ENCODE measurements around the gene TMCO5A.

Gene TMCO5A

GRCh38 chr15:37934340-37934739 lies at the start of gene TMCO5A:
Gene TMCO5A, plus strand, starts transcription at chr15:37934640. Its CDS starts 1,684 bp downstream, at chr15:37936324.
- Histone ChIP-seq H3K27me3 (ENCODE audit: insufficient read depth, low read length) (no peaks in the 10 kb centered on the region), H3K4me1 (ENCODE audit: insufficient read depth, low read length) (peaks cover 4% of the 10 kb centered on the region), H3K36me3 (ENCODE audit: insufficient read depth, low read length) (no peaks in the 10 kb centered on the region), H3K9me3 (ENCODE audit: low read length) (no peaks in the 10 kb centered on the region), H3K4me3 (ENCODE audit: low read length) (no peak within 1 kb of the TSS), H2AFZ (ENCODE audit: low read depth, low read length) (no peak within 1 kb of the TSS)

DNA sequence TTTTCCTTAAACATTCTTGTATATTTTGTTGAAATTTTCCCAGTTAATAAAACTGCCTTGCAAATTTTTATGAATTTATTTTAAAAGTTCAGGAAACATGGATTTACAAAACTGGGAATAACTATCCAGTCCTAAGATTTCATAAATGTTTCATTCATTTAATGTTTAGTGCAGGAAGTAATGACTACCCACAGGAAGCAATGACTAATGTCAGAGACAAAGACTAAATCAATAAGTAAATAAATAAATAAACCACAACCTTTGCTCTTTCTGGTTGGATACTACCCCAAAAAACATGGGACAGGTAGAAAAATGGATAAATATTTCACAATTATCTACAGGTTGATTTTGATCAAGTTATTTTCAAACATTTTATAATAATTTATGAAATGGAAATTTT lies 48.8 kb upstream of the TMCO5A start:
- Histone ChIP-seq H3K36me3 (ENCODE audit: insufficient read depth, low read length) (no peaks in the 10 kb centered on the region), H3K27me3 (ENCODE audit: insufficient read depth, low read length) (no peaks in the 10 kb centered on the region), H3K4me1 (ENCODE audit: insufficient read depth, low read length) (no peaks in the 10 kb centered on the region), H3K9me3 (ENCODE audit: low read length) (no peaks in the 10 kb centered on the region), H3K4me3 (ENCODE audit: low read length) (no peak overlapping the region), H2AFZ (ENCODE audit: low read depth, low read length) (no peak overlapping the region)

GRCh38 chr15:37888356-37888755 lies 46.1 kb upstream of the TMCO5A start:
- Histone ChIP-seq H3K4me3 (ENCODE audit: low read length) (no peak overlapping the region), H2AFZ (ENCODE audit: low read depth, low read length) (no peak overlapping the region), H3K4me1 (ENCODE audit: insufficient read depth, low read length) (no peaks in the 10 kb centered on the region), H3K9me3 (ENCODE audit: low read length) (no peaks in the 10 kb centered on the region), H3K36me3 (ENCODE audit: insufficient read depth, low read length) (no peaks in the 10 kb centered on the region), H3K27me3 (ENCODE audit: insufficient read depth, low read length) (no peaks in the 10 kb centered on the region)

DNA sequence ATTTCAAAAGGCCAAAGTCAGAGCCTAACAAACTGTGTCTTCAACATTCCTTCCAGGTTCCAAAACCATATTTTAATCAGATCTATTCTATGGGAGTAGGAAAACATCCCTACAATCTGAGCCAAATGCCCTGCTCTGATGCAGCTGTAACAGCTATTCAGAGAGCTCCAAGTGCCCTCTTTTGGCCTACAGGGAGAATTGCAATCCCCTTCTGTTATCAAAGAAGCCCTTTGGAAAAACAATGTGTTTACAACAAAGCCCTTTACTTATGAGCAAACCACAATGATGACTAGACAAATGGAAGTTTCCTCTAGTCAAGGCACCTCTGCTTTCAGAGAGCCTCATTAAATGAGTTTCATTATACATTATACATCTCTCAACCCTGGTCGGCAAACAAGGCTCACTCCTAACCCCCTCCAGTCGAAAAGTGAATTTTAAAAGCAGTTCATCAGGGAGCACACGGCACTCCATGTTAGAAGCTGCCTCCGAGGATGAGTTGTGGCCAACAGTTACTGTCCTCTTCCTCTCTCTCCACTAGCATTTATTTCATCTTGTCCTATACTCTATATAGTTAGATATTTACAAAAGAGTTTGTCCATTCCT lies 42.6 kb upstream of the TMCO5A start:
- H2AFZ ChIP-seq (ENCODE audit: low read depth, low read length): no peak overlapping the region
- no peaks in the 10 kb centered on the region for H3K9me3 ChIP-seq (ENCODE audit: low read length)
- no peaks in the 10 kb centered on the region for H3K4me1 ChIP-seq (ENCODE audit: insufficient read depth, low read length)
- no peak overlapping the region for H3K4me3 ChIP-seq (ENCODE audit: low read length)
- H3K36me3 ChIP-seq (ENCODE audit: insufficient read depth, low read length): no peaks in the 10 kb centered on the region
- no peaks in the 10 kb centered on the region for H3K27me3 ChIP-seq (ENCODE audit: insufficient read depth, low read length)

GRCh38 chr15:37893309-37893708 lies 41.1 kb upstream of the TMCO5A start:
- H3K4me3 ChIP-seq (ENCODE audit: low read length): no peak overlapping the region

DNA sequence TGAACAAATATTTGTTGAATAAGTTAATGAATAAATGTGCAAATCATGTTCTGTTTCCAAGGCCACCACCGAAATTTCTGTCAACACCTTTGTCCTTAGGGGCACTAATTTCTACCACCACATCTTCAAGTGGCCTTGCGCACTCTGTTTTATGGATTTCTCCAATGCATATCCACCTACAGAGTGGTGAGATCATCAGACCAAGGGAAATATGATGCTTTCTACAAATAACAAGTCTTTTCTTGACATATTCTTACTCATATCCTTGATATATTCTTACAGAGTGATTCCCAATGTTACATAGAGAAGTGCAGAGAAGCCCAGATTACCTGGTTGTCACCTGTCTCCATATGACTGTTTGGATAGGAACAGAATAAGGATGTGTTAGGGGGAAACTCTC lies 36.1 kb upstream of the TMCO5A start:
- Histone ChIP-seq H3K4me1 (ENCODE audit: insufficient read depth, low read length) (peaks cover 7% of the 10 kb centered on the region), H3K36me3 (ENCODE audit: insufficient read depth, low read length) (no peaks in the 10 kb centered on the region), H3K27me3 (ENCODE audit: insufficient read depth, low read length) (no peaks in the 10 kb centered on the region), H2AFZ (ENCODE audit: low read depth, low read length) (no peak overlapping the region), H3K9me3 (ENCODE audit: low read length) (no peaks in the 10 kb centered on the region), H3K4me3 (ENCODE audit: low read length) (no peak overlapping the region)

More at GRCh38 chr15:37893309-37893708, 41.1 kb upstream of the TMCO5A start:
- no peak overlapping the region for H2AFZ ChIP-seq (ENCODE audit: low read depth, low read length)
- no peaks in the 10 kb centered on the region for H3K4me1 ChIP-seq (ENCODE audit: insufficient read depth, low read length)
- no peaks in the 10 kb centered on the region for H3K9me3 ChIP-seq (ENCODE audit: low read length)
- no peaks in the 10 kb centered on the region for H3K36me3 ChIP-seq (ENCODE audit: insufficient read depth, low read length)
- H3K27me3 ChIP-seq (ENCODE audit: insufficient read depth, low read length): no peaks in the 10 kb centered on the region

DNA sequence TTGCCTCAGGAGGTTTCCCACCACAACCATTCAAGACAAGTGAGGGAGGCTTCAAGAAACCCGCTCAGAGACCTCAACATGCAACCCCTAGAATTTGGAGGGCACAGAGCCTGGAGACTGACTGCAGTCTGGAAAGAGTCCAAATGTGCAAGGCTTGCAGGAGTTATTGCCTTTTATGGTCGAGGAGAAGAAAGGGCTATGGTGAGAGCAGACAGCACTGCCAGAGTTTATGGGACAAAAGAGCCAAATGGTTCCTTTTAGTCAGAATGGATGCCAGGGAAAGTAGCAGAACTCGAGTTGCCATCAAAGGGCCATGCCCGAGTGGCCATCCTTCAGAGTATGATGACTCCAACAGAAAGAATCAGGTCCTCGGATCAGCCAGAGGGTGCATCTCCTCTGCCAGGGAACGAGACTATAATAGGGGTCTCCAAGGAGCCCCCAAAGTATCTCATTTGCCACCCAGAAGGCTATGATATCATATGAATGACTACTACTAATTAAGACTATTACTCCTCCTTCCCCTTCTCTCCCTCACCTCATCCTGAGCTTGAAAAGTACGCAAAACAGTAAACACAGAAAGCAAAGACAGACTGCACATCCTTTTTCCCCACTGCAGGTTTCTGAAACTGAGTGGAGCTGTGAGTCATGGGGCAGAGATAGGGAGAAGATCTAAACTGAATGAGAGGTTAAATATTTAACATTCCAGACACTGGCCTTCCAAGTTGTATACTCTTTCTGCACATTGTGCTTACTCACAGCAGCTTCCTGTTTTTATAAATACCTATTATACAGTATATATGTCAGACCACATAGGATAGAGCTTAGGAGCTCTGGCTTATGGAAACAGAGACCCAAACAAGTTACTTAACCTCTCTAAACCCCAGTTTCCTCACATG lies 33.9 kb upstream of the TMCO5A start:
- Histone ChIP-seq H3K4me3 (ENCODE audit: low read length) (no peak overlapping the region), H3K27me3 (ENCODE audit: insufficient read depth, low read length) (no peaks in the 10 kb centered on the region), H3K4me1 (ENCODE audit: insufficient read depth, low read length) (peaks cover 7% of the 10 kb centered on the region), H3K36me3 (ENCODE audit: insufficient read depth, low read length) (no peaks in the 10 kb centered on the region), H3K9me3 (ENCODE audit: low read length) (no peaks in the 10 kb centered on the region), H2AFZ (ENCODE audit: low read depth, low read length) (peak overlapping the region; percentile 5)

GRCh38 chr15:37902126-37902525 lies 32.3 kb upstream of the TMCO5A start:
- Histone ChIP-seq H2AFZ (ENCODE audit: low read depth, low read length) (no peak overlapping the region), H3K27me3 (ENCODE audit: insufficient read depth, low read length) (no peaks in the 10 kb centered on the region), H3K9me3 (ENCODE audit: low read length) (no peaks in the 10 kb centered on the region), H3K36me3 (ENCODE audit: insufficient read depth, low read length) (no peaks in the 10 kb centered on the region), H3K4me1 (ENCODE audit: insufficient read depth, low read length) (peaks cover 7% of the 10 kb centered on the region), H3K4me3 (ENCODE audit: low read length) (no peak overlapping the region)

- Histone ChIP-seq H3K9me3 (ENCODE audit: low read length) (no peaks in the 10 kb centered on the region), H3K4me3 (ENCODE audit: low read length) (no peak overlapping the region), H3K4me1 (ENCODE audit: insufficient read depth, low read length) (peaks cover 7% of the 10 kb centered on the region), H2AFZ (ENCODE audit: low read depth, low read length) (no peak overlapping the region), H3K36me3 (ENCODE audit: insufficient read depth, low read length) (no peaks in the 10 kb centered on the region), H3K27me3 (ENCODE audit: insufficient read depth, low read length) (peaks cover 3% of the 10 kb centered on the region)
These were observed 30.4 kb upstream of the TMCO5A start for GRCh38 chr15:37903919-37904625.

DNA sequence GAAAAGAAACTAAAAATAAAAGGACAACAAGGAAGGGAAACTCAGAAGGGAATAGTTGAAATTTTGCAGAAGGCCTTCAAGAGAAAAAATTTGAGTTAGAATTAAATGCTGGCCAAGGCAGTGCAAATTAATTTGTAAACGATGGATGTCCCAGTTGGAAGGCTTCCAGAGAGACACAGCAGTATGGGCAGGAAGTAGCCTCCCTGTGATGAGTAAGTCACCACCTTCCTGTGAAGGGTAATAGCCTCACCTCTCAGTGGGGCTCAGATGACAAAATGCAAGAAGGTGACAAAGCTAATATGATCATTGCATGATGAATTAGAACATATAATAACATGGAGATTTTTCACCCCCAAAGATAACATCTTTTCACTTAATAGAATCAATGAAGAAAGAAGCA lies 27.3 kb upstream of the TMCO5A start:
- Histone ChIP-seq H2AFZ (ENCODE audit: low read depth, low read length) (no peak overlapping the region), H3K4me3 (ENCODE audit: low read length) (no peak overlapping the region), H3K27me3 (ENCODE audit: insufficient read depth, low read length) (peaks cover 4% of the 10 kb centered on the region), H3K36me3 (ENCODE audit: insufficient read depth, low read length) (no peaks in the 10 kb centered on the region), H3K4me1 (ENCODE audit: insufficient read depth, low read length) (no peaks in the 10 kb centered on the region), H3K9me3 (ENCODE audit: low read length) (no peaks in the 10 kb centered on the region)

DNA sequence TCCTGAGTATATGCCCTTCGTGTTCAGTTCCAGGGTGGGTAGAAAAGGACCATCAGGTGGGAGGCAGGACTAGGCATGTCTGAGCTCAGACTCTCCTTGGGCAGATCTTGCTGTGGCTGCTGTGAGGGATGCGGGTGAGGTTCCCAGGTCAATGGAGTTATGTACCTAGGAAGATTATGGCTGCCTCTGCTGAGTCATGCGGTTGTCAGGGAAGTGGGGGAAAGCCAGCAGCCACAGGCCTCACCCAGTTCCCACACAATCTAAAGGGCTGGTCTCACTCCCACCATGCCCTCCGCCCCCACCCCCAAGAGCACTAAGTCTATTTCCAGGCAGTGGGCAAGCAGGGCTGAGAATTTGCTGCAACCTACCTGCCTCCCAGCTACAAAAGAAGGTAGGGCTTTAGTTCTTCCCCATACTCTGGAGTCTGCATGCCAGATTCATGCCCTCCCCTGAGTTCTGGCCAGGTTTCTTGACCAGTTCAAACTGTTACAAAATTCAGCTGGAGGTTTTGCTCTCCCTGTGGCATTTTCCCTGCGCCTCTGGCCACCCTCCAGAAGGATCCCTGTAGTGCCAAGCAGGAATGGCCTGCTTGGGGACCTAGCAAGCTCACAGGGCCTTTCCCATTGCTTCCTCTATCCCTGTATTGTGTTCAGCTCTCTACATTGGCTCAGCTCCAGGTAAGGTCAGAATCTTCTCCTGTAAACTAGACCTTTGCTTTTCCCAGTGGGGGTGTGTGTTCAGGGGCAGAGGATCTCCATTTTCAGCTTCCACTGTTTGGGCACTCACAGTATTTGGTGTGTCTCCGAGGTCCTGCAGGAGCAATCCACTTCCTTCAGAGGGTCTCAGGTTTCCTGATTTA lies 12.7 kb upstream of the TMCO5A start:
- H3K9me3 ChIP-seq (ENCODE audit: low read length): no peaks in the 10 kb centered on the region
- no peak overlapping the region for H3K4me3 ChIP-seq (ENCODE audit: low read length)
- H3K36me3 ChIP-seq (ENCODE audit: insufficient read depth, low read length): no peaks in the 10 kb centered on the region
- no peaks in the 10 kb centered on the region for H3K4me1 ChIP-seq (ENCODE audit: insufficient read depth, low read length)
- no peaks in the 10 kb centered on the region for H3K27me3 ChIP-seq (ENCODE audit: insufficient read depth, low read length)
- no peak overlapping the region for H2AFZ ChIP-seq (ENCODE audit: low read depth, low read length)

- H3K4me1 ChIP-seq (ENCODE audit: insufficient read depth, low read length): peaks cover 11% of the 10 kb centered on the region
These were observed 8.3 kb upstream of the TMCO5A start for GRCh38 chr15:37926136-37926535.

More at GRCh38 chr15:37926136-37926535, 8.3 kb upstream of the TMCO5A start:
- Histone ChIP-seq H3K9me3 (ENCODE audit: low read length) (no peaks in the 10 kb centered on the region), H3K27me3 (ENCODE audit: insufficient read depth, low read length) (no peaks in the 10 kb centered on the region), H2AFZ (ENCODE audit: low read depth, low read length) (no peak overlapping the region), H3K4me3 (ENCODE audit: low read length) (no peak overlapping the region), H3K36me3 (ENCODE audit: insufficient read depth, low read length) (no peaks in the 10 kb centered on the region)
